K562 (cell line): ENCODE data around the gene ATP9A. TPM values are rescaled to one million over a fixed set of nuclear protein-coding genes. Genes with fewer than 3 reads are reported as not detected.

Experiments used
- BCOR ChIP-seq: fragments of 450-650 bp; IDR thresholded peaks from 2 replicates; pipeline ENCODE4 v1.6.1; 2016
- CREB3L1 ChIP-seq: fragments of 450-650 bp; IDR thresholded peaks from 2 replicates; pipeline ENCODE4 v1.6.1; 2014; ENCODE audit warnings: low read depth, mild to moderate bottlenecking, moderate library complexity, borderline replicate concordance
- GATAD2A ChIP-seq: fragments of 450-650 bp; IDR thresholded peaks from 2 replicates; pipeline ENCODE4 v1.6.1; 2017
- HOMEZ ChIP-seq: fragments of 250-450 bp; sonication (Bioruptor Pico); IDR thresholded peaks from 2 replicates; pipeline ENCODE4 v1.4.0; 2020; ENCODE audit warnings: mild to moderate bottlenecking, moderate library complexity
- MEF2D ChIP-seq: conservative IDR thresholded peaks from 2 replicates; pipeline ENCODE4 v1.6.1; 2016; ENCODE audit warnings: low read depth, missing genetic modification characterization, missing compliant biosample characterization
- NFIC ChIP-seq: fragments of 450-650 bp; IDR thresholded peaks from 2 replicates; pipeline ENCODE4 v1.6.1; 2017; ENCODE audit warnings: mild to moderate bottlenecking, inconsistent platforms
- PKNOX1 ChIP-seq: fragments of 450-650 bp; IDR thresholded peaks from 2 replicates; pipeline ENCODE4 v1.6.1; 2016
- PRPF4 ChIP-seq: fragments of 200-400 bp; formaldehyde crosslinking; IDR thresholded peaks from one replicate; pipeline ENCODE4 v1.6.1; 2017; ENCODE audit warnings: low read length, low read depth, mild to moderate bottlenecking; ENCODE audit not compliant: insufficient read depth, poor library complexity, severe bottlenecking
- RBM14 ChIP-seq: fragments of 200-400 bp; formaldehyde crosslinking; IDR thresholded peaks from 2 replicates; pipeline ENCODE4 v1.6.1; 2018; ENCODE audit warnings: low read depth, mild to moderate bottlenecking, low read length, moderate library complexity, borderline replicate concordance; ENCODE audit not compliant: insufficient read depth
- RNF2 ChIP-seq: sonication (generic); IDR thresholded peaks from 2 replicates; pipeline ENCODE4 v1.6.1; 2016
- RREB1 ChIP-seq: fragments of 250-450 bp; sonication (Bioruptor Pico); IDR thresholded peaks from 2 replicates; pipeline ENCODE4 v1.4.0; 2020
- SMARCA4 ChIP-seq: fragments of 450-650 bp; IDR thresholded peaks from 2 replicates; pipeline ENCODE4 v1.6.1; 2016
- SMARCC2 ChIP-seq: fragments of 450-650 bp; IDR thresholded peaks from 2 replicates; pipeline ENCODE4 v1.6.1; 2017; ENCODE audit warnings: antibody characterized with exemption, moderate library complexity, mild to moderate bottlenecking, low read depth
- TSC22D4 ChIP-seq: fragments of 450-650 bp; IDR thresholded peaks from 2 replicates; pipeline ENCODE4 v1.6.1; 2016; ENCODE audit warnings: missing genetic modification characterization, missing biosample characterization, control low read depth
- XRCC5 ChIP-seq: fragments of 200-400 bp; formaldehyde crosslinking; IDR thresholded peaks from 2 replicates; pipeline ENCODE4 v1.6.1; 2017; ENCODE audit warnings: low read depth, mild to moderate bottlenecking, low read length
- ZNF512 ChIP-seq: IDR thresholded peaks from 2 replicates; pipeline ENCODE4 v1.6.1; 2016; ENCODE audit warnings: missing genetic modification characterization, missing compliant biosample characterization
- polyA plus RNA-seq, 8 experiments: library from polyadenylated mRNA; depleted of rRNA in 4 of 8; stranded (reverse) in 5 of 8; unstranded in 3 of 8; fragments of >200 nt; fragmentation: Nextera tagmentation in 2 of 8; fragmentation: Illumina TruSeq in 1 of 8; extraction: Ambion mirVana in 2 of 8; extraction: Trizol in 1 of 8; gene quantifications; 2 replicates each; pipeline versions ENCODE4 v1.2.1 to v1.2.3, GENCODE V29; 2011 to 2014; ENCODE audit warnings: inconsistent platforms in 1 of 8, missing spikeins in 1 of 8
- total RNA-seq, 7 experiments: library from RNA; depleted of rRNA in 6 of 7; stranded (reverse); fragments of >200 nt in 6 of 7; fragmentation: Illumina TruSeq in 2 of 7; extraction: Trizol in 2 of 7; gene quantifications; 2 replicates each; pipeline versions ENCODE4 v1.2.1 to v1.2.3, GENCODE V29; 2011 to 2021; ENCODE audit warnings: low replicate concordance in 1 of 7

ATP9A gene
- total and polyA plus RNA-seq, 9 of the 15 experiments (the other 6 are each of a cell fraction or from before 2014, with no cell fraction given), result 0.18 to 0.62 (median 0.29) TPM

- TF ChIP-seq MEF2D (tag), result no peak
- TF ChIP-seq SMARCA4, result peak; percentile 84
- TF ChIP-seq PKNOX1, result no peak
- no peak for TF ChIP-seq BCOR
- TF ChIP-seq SMARCC2, result peak; percentile 40; the same call in 1 of the 2 replicates
- no peak for TF ChIP-seq CREB3L1
- TF ChIP-seq RNF2, result 0 out of 2 replicates have a peak, but pooled peaks have one; percentile 30
- TF ChIP-seq PRPF4, result no peak
- no peak for TF ChIP-seq RREB1
- no peak for TF ChIP-seq GATAD2A
- no peak for TF ChIP-seq XRCC5
- TF ChIP-seq HOMEZ (CRISPR knock-in tag), result no peak
- no peak for TF ChIP-seq TSC22D4 (tag)
- TF ChIP-seq NFIC, result no peak
- no peak for TF ChIP-seq ZNF512
- no peak for TF ChIP-seq RBM14
Measured at GRCh38 chr20:51600016-51600420, 168.2 kb downstream of the ATP9A start (continued).
